HG02798 (cell line): ENCODE results near the gene TRIM44.
"Not testable (repeated sequence)": the region's sequence is repeated elsewhere in the genome, so short reads cannot be mapped to it uniquely, and the experiment has no call there.

Experiments
- ATAC-seq: cut with Tn5 transposase; IDR thresholded peaks from one replicate; pipeline ENCODE4 v1.9.1; 2021; ENCODE audit warnings: mild to moderate bottlenecking; ENCODE audit not compliant: unreplicated experiment, poor library complexity

Gene TRIM44

DNA sequence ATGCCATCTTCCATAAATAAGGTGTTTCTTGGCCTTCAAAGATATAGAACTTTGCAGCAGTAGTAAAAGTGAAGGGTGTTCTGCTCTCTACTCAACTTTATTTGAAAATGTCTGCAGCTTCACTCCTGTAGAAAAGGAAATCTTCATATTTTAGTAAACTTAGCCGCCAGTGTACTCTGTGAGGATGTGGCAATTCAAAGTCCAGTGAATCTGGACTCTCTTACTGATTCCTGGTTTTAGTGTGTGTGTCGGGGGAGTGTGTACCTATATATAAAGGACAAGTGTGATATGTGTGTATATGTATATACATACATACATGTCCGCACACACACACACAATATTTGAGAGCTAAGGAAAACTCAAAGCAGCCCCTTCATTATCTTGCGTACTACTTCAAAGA, 147.0 kb downstream of the TRIM44 start:
- ATAC-seq: no peak

DNA sequence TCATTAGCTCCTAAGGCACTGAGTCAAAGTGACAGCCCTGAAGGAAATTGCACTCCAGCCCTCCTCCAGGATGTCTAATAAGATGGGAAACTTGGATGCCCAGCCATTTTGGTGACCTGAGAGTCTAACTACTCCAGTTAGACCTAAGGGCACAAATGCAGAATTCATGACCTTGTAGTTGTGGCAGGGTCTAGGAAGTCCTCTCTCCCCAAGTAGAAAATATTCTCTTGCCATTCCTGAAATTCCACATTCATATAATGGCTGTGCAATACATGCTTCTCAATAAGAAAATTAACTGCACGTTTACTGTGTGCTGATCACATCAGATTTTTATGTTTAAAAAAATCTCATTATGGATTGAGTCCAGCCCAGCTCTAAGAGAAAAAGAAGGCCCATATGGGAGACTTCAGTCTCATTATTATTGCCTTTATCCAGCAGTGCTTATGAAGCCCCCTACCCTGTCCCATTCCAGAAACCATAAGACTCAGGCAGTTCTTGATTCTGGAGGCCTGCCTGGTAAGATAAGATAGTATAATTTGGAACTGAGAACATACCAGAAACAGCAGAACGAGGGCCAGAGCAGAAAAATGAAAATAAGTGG, 147.6 kb downstream of the TRIM44 start:
- ATAC-seq: no peak

DNA sequence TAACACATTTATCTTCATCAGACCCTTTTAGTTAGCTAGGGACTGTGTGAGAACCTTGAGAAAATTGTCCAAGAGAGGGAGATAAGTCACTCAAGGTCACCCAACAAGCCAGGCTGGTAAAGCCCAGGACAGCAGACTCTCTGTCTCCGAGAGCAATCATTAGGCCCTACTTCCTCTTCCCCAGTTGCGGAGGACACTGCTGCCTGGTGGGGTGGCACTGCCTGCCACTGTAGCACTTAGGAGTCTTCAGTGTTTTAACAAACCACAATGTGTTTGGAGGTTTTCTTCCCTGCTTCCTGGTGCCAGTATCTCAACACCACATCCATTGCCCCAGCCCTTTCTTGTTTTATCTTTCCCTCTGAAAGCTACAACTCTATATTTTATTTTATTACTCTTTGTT, 149.2 kb downstream of the TRIM44 start:
- ATAC-seq: no peak

DNA sequence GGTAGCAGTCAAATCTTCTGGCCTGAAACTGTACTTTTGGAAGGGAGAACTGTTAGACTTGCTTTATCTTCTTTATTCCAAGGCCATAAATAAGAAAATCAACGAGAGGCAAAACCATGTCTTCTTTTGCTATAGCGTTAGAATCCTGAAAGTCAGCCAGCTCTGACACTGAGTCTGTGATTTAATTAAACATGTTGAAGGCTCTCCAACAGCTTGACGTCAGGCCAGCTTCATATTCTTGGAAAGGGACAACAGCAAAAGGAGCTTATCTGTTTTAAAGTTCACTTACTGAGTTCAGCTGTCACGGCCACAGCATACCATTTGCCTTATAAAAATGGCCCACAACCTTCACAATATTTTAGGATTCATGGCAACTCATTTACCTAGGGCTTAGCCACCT, 150.3 kb downstream of the TRIM44 start:
- ATAC-seq: no peak

DNA sequence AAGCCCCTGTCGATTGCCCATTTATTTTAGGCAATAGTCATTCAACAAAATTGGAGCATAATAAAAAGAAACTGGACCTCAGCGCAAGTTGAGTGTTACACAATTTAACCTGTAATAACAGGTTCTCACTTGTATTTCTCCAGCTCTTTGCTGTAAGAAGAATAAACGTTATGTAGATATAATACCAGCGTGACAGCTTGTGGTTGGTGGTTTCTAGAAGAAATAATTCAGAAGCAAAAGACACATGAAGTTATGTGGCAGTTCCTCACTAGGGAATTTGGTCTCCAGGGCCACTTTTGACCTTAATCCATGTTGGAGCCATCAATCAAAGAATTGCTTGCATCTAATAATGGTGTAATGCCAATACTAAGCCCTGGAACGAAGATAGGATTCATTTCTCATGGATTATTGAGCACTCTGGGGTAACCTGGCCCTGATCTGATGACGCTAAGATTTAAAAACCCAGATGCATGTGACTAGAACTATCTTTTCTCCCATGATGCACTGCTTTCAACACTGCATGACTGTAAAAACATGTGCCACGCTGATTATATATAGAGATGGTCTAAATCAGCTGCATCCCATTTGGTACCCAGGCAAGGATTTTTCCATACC, 151.6 kb downstream of the TRIM44 start:
- no peak for ATAC-seq

DNA sequence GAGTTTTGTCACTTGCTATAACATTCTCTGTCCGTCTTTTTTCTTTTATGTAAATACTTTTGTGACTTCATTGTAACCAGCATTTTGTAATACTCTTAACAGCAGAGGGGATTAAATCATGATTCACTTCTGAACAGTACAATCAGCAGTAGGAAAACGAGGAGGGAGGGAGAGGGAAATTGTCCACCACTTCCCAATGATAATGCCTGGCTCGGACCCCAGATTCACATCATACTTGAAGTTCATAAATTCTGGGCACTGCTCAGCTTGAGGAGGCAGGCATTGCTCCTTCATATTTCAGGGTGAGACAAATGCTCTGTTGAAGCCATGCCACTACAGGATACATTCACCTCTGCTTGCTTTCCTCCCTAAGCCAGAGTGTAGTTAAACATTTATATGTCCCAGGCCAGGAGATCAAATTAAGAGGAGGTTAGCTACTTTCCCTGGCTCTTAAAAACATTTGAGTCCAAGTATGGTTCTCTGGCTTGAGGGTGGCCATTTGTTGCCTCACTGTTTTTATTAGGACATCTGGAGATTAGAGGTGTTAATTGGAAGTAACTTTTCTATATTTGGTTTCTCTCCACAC, 152.2 kb downstream of the TRIM44 start:
- ATAC-seq: no peak

DNA sequence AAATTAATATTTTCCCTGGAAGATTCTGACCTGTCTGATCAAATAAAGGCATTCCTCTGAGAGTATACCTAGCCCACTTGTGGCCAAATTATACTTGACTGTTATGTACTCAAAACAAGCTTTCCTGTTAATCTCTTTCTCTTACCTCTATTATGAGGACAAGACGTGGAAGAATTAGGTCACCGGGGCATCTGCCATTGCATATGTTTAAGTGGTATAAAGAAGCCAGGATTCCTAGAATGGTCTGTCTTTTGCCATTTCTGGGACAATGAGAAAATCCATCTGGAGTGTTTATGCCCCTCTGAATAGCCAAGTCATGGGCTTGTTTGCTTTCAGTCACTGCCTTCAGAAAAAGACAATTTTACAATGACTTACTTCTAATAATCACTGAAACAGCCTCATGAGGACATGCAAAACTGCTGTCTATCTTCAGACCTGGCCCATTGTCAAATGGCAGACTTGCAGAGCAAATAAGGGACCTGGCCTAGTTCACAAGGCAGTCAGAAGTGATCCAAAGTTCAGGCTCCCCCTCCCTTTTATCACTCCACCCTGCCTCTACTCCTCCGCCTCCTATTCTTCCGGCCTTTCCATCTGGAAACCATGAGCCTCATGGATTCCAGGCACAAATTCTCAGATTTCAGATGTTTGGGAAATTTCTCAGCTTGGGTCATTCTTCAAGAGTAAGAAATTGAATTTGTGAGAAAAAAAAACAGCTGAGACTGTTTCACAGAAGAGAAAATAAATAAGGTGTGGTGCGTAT, 153.2 kb downstream of the TRIM44 start:
- no peak for ATAC-seq

DNA sequence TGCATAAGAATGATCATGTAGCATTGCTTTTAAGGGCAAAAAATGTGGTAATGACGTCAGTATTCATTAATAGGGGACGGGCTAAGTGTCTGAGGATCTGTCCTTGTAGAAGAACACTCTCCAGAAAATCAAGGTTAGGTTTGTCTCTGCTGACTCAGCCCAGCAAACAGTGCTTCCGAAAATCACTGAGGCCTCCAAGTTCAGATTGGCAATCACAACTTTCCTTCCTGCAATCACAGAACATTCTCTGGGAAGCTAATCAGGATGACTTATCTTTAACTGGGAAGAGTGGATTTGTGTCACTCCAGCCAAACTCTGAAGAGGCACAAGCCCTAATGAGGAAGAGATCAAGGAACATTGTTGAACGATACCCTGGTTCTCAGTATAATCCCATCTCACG, 158.0 kb downstream of the TRIM44 start:
- no peak for ATAC-seq

DNA sequence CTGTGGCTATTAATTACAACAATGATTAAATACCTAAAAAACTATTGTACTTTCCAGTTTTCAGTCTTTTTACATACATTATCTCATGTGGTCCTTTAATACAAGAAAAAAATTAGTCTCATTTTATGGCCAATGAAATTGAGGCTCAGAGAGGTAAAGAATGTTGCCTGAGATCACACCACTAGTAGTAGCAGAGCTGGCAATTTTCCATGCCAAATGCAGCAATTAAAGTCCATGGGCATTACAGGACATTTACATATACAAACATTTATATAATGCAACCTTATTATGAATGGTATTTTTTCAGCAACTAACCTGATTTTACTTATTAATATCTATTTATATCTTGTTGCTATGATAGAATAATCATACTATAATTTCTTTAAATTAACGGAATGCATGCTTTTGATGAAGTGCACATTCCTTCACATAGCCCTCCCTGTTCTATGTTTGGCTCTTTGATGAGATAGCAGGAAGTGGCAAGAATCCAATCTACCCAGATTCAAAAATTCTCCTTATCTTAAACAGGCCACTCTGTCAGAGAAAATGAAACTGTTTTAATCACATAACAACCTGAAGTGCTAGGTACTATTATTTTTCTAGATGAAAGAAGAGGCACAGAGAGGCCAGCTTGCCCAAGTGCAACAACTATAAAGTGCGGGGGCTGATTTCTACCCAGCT, 160.4 kb downstream of the TRIM44 start:
- no peak for ATAC-seq

DNA sequence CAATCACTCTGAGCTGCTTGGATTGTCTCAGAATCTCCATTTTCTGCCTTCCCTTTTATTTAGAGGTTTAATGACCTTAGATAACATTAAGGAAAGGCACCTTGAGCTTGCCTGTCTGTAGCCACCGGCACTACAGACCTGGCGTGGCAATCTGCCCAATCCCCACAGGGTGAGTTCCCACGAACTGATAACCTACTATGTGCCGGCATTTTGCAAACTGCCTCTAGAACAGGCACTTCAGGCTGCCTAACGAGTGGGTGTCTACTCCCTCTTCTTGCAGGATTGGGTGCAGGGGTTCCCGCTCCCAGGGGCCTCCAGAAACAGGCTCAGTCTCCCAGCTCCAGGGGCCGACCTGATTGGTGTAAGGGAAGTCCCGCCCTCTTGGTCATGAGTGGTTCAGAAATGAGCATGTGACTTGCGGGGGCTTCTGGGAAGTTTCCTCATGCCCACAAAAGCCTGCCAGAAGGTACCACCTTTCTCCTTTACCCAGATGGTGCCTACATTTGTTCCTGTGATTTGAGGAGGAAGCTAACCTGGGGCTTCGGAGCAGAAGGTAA, 161.2 kb downstream of the TRIM44 start:
- no peak for ATAC-seq

DNA sequence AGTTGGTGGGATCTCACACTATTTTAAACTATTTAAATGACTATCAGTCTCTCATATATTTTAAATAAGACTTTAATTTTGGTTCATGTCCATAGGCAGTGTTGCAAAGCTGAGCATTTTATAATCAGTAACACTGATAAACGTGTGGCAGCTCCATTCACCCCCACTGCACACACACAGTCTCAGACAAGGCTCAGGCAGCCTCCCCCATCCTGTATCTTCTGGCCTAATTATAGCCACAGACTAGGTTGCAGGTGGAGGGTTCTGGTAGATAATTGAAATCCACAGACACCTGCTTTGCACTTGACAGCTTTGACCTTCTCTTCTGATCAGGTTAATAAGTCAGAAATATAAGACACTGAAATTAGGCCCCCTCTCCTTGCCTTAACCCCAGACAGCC, 162.8 kb downstream of the TRIM44 start:
- no peak for ATAC-seq

DNA sequence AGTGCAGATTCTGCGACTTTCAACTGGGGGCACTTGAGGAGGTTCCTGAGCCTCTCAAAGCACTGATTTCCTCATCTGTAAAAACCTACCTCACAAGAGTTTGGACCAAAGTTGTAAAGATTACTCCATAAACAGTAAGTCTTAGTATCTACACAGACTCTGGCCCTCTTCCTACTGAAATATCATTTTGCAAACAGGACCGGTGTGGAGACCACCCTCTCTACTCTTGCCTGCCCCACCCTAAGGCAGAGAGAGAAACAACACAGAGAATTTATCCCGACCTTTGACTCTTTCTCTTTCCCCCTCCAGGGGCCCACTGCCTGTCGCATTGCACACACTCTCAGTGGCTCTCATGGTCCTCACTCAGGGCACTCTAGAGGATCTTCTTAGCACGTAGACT, 163.4 kb downstream of the TRIM44 start:
- no peak for ATAC-seq

DNA sequence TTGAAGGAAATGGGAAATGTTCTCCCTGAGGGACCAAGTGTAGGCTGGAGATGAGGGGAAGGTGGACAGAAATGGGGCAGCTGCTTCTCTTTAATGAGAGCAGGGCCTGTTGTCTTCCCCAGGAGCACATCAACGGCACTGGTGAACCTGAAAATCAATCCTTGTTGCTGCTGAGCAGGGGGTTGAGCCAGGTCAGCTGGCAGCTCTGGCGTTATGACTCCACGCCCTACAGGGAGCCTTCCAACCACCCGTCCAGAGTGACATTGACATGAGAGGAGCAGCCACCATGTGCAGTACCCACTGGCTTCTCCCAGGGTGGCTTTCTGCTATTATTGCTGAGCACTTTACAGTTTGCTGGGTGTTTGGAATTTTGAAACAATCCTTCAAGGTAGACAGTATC, 164.4 kb downstream of the TRIM44 start:
- ATAC-seq: no peak

DNA sequence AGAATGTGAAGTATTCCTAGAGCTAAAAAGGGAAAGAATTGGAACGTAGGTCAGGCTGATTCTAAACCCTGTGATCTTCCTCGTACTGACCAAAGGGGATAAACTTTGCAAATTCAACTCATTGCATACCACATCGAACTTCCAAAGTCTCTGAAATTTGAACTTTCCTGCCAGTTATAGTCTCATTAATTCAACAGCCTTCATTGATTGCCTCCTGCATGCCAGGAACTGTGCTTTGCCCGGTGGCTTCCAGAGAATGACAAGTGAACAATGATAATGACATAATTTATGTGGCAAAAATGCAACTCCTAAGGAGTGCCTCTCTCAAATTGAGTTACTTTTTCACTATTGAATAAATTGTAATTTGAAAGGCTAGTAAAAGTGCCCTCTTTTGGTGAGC, 173.6 kb downstream of the TRIM44 start:
- no peak for ATAC-seq

DNA sequence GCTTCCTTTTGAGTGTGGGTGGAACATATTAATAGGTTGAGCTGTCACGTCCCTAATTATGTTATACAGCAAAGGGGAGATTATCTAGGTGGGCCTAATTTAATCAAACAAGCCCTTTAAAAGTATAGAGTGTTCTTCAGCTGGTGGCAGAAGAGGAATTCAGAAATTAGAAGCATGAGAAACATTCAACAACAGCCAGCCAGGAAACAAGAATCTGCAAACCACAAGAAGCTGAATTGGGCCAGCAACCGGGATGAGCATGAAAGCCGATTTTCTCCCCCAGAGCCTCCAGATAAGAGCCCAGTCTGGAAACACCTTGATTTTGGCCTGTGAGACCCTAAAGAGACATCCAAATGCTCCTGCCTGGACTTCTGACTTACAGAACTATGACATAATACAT, 175.5 kb downstream of the TRIM44 start:
- no peak for ATAC-seq

DNA sequence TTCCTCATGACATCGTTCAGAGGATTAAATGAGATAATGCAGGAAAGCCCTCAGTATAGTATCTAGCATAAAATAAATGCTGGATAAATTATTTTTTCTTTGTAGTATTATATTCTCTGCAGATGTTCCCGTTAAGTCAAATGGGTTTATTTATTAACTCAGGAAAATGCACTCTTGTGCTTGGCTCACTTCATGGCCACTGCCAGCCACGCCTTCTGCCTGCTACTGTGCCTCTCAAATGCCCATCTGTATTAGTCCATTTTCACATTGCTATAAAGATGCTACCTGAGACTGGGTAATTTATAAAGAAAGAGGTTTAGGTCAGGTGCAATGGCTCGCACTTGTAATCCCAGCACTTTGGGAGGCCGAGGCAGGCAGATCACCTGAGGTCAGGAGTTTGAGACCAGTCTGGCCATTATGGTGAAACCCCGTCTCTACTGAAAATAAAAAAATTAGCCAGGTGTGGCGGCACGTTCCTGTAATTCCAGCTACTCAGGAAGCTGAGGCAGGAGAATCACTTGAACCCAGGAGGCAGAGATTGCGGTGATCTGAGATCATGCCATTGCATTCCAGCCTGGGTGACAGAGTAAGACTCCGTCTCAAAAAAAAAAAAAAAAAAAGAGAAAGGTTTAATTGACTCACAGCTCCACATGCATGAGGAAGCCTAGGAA, 176.3 kb downstream of the TRIM44 start:
- not testable (repeated sequence) for ATAC-seq

DNA sequence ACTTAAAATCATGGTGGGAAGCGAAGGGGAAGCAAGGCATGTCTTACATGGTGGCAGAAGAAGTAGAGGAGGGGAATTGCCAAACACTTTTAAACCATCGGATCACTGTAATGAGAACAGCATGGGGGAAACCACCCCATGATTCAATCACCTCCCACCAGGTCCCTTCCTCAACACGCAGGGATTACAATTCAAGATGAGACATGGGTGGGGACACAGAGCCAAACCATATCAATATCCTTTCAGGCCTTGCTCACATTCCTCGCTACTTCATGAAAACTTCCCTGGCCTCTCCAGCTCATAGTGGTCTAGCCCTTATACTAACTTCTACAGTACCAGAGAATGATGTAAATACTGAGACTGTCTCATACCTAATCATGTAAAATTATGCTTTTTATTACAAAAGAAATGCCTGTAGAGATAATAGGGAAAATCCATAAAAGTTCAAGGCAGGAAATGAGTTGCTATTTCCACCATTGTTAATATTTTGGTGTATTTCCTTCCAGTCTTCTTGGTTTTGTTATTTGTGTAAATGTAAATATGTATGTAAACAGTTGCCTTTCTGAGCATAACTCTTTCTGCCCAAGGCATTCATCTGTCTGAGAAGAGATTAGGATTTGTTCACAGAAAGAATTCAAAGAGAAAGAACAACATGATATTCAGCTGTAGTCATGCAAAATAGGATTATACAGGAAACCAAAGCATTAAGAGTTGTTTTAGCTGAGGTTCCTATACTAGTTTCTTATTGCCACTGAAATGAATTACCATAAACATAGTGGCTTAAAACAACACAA, 177.0 kb downstream of the TRIM44 start:
- no peak for ATAC-seq

DNA sequence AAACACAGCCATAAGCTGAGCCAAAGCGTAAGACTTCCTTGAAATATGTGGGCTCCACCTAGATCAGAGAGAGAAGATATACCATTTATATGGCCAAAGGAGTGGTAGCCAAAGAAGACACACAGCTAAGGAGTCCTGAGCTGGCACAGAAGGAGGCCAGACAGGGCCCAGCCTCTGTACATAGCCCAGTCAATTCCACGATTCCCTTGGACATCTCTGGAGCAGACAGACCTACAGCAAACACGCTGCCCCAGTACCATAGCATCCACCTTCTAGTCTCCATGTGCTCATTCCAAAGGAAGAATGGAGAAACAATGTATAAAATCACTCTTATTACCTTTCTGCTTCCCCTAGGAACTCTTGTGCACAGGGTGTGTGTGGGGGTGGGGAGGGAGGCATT, 179.2 kb downstream of the TRIM44 start:
- no peak for ATAC-seq

DNA sequence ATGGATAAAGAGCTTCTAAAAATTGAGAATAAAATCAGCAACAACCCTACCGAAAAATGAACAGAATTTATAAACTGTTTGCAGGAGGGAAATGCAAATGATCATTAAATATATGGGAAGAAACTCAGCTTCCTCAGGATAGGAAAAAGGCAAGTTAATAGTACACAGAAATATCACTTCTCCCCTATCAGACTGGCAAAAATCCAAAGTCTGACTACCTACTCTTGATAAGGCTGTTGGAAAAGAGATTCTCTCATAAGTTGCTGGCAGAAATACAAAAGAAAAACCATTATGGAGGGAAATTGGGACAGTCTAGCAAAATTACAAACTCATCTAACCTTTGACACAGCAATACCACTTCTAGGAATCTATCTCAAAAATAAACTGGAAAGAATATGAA, 180.4 kb downstream of the TRIM44 start:
- ATAC-seq: no peak
